ENCODE measurements around the gene RAET1G. TPM values are rescaled to one million over a fixed set of nuclear protein-coding genes. Genes with fewer than 3 reads are reported as not detected.
A peak's percentile ranks its signal among the peaks of the same experiment; 100 is the strongest.
"Not testable (repeated sequence)": the region's sequence is repeated elsewhere in the genome, so short reads cannot be mapped to it uniquely, and the experiment has no call there.

Gene RAET1G
- total RNA-seq, 2 experiments from 2014 or later = not detected

DNA sequence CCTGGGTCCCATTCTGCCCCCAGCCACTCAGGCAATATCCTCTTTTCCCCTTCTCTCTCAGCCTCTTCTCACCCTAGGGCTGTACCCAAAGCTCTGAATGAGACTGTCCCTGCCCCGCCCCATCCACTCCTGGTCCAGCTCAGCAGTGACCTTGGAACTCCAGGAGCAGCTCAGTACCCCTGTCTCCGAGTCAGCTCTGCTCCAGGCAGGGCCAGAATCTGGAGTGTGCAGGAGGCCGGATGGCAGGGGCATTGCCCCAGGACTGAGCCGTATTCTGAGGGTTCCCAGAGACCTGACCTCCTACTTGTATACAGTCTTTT, 2.0 kb upstream of the RAET1G start:
- TF ChIP-seq, protein P1, sequence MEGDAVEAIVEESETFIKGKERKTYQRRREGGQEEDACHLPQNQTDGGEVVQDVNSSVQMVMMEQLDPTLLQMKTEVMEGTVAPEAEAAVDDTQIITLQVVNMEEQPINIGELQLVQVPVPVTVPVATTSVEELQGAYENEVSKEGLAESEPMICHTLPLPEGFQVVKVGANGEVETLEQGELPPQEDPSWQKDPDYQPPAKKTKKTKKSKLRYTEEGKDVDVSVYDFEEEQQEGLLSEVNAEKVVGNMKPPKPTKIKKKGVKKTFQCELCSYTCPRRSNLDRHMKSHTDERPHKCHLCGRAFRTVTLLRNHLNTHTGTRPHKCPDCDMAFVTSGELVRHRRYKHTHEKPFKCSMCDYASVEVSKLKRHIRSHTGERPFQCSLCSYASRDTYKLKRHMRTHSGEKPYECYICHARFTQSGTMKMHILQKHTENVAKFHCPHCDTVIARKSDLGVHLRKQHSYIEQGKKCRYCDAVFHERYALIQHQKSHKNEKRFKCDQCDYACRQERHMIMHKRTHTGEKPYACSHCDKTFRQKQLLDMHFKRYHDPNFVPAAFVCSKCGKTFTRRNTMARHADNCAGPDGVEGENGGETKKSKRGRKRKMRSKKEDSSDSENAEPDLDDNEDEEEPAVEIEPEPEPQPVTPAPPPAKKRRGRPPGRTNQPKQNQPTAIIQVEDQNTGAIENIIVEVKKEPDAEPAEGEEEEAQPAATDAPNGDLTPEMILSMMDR (IDR thresholded peaks at IDR 0.05) = no peak
- Mint-ChIP-seq H3K9me3 (no peaks in the 10 kb centered on the region), H3K27ac (no peak overlapping the region), H3K36me3 (ENCODE audit: low read depth) (no peaks in the 10 kb centered on the region), H3K4me3 (no peak overlapping the region), H3K27me3 (peaks cover 83% of the 10 kb centered on the region), H3K4me1 (ENCODE audit: low read depth) (peaks cover 19% of the 10 kb centered on the region)
- POLR2A ChIA-PET = no interaction called here
- DNase-seq = no peak
- CTCF ChIA-PET = interaction anchor here (0.7 to 2.3 kb wide), 8 partner anchors 59 to 149 kb away, joined by 3 to 9 read pairs (median 4); no protein-coding TSS in a partner anchor
- intact Hi-C loops (cut with micrococcal nuclease) = no loop called here
- no peak for ATAC-seq

DNA sequence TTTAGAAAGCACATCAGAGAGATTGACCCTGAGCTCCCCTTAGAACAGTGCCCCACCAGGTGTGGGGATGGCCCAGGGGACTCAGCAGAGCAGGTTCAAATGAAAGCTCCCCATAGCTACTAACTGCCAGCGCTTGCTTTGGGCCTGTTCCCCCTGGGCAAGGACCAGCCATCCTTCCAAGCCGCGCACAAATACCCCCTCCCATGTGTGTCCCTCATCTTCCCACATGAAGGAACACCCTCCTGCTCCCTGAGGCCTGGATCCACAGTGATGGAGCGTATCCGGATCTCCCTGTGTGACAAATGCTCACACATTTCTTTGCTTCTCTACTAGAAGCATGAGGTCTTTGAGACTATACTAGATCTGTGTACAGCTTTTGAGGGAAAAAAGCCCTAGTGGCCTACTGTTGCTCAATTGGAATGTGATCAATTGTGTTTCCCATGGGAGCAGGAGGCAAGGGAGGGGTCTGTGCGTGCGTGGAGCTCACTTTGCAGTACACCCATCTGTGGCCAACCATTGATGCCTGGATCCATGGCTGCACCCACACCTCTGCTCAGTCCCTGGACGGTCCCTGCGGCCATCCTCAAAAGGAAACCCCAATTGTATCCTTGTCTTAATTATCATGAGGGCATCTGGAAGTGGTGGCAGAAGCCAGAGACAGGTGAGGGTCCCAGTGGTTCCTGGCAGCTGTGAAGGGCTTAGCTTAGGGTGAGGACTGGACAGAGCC, 1.4 kb upstream of the RAET1G start:
- Mint-ChIP-seq H3K27ac (no peak overlapping the region), H3K27me3 (peaks cover 79% of the 10 kb centered on the region), H3K4me3 (peak overlapping the region; percentile 11), H3K4me1 (ENCODE audit: low read depth) (peaks cover 19% of the 10 kb centered on the region), H3K36me3 (ENCODE audit: low read depth) (no peaks in the 10 kb centered on the region), H3K9me3 (no peaks in the 10 kb centered on the region)
- ChIA-PET CTCF (interaction anchor here (0.9 to 2.3 kb wide), 9 partner anchors 11 to 149 kb away, joined by 3 to 9 read pairs (median 3); no protein-coding TSS in a partner anchor), POLR2A (no interaction called here)
- ATAC-seq (no peak), DNase-seq (no peak)
- intact Hi-C loops (cut with micrococcal nuclease) = no loop called here
- TF ChIP-seq, protein P1 (IDR thresholded peaks at IDR 0.05) = no peak

DNA sequence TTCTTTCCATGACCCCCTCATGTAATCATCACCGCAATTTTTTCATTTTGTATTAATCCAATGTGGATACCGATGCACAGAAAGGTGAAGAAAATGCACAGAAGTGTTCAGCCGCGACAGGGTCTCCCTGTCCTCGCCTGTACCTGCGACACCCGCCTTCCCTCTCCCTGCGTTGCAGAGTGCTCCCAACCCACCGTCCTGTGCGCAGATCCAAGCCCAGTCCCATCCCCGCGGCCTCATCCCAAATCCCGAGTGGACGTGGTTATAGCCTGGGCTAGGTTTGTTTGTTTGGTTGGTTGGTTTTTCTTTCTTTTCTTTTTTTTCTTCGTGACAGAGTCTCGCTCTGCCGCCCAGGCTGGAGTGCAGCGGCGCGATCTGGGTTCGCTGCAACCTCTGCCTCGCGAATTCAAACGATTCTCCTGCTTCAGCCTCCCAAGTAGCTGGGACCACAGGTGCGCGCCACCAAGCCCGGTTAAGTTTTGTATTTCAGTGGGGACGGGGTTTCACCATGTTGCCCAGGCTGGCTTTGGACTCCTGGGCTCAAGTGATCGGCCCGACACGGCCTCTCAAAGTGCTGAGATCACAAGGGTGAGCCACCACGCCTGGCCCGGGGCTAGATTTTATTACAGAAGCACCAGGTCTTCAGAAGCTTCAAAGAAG, 536 bp upstream of the RAET1G start:
- Mint-ChIP-seq H3K4me3 (peak overlapping the region; percentile 71), H3K9me3 (no peaks in the 10 kb centered on the region), H3K36me3 (ENCODE audit: low read depth) (no peaks in the 10 kb centered on the region), H3K4me1 (ENCODE audit: low read depth) (peaks cover 19% of the 10 kb centered on the region), H3K27ac (no peak overlapping the region), H3K27me3 (peaks cover 72% of the 10 kb centered on the region)
- ChIA-PET CTCF (interaction anchor here (1.0 to 2.3 kb wide), 5 partner anchors 27 to 150 kb away, joined by 3 to 9 read pairs (median 3); no protein-coding TSS in a partner anchor), POLR2A (no interaction called here)
- intact Hi-C loops (cut with micrococcal nuclease) = no loop called here
- TF ChIP-seq, protein P1 (IDR thresholded peaks at IDR 0.05) = no peak
- ATAC-seq (no peak), DNase-seq (no peak)

DNA sequence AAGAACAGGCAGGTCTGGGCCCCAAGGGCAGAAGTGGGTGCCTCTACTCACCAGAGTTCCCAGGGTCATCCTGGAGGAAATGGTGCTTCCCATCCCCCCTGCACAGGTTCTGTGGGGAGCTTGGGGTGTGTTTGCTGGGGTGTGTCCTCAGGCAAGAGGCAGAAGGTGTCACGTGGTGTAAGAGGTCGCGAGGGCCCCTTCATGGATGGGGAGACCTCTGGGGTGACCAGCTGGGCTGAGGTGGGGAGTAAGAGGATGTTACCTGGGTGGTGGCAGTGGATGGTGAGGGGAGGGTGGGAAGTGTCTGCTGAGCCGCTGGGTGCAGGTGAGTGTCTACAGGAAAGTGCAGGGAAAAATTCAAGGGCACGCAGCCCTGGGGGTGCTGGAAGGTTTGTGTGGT, 830 bp downstream of the RAET1G start:
- H3K36me3 Mint-ChIP-seq (ENCODE audit: low read depth); CTCF ChIA-PET; intact Hi-C loops (cut with micrococcal nuclease); POLR2A ChIA-PET; ATAC-seq; H3K27ac Mint-ChIP-seq; H3K4me3 Mint-ChIP-seq; H3K9me3 Mint-ChIP-seq; DNase-seq: not testable (repeated sequence)
- peaks cover 60% of the 10 kb centered on the region for H3K27me3 Mint-ChIP-seq
- peaks cover 19% of the 10 kb centered on the region for H3K4me1 Mint-ChIP-seq (ENCODE audit: low read depth)

DNA sequence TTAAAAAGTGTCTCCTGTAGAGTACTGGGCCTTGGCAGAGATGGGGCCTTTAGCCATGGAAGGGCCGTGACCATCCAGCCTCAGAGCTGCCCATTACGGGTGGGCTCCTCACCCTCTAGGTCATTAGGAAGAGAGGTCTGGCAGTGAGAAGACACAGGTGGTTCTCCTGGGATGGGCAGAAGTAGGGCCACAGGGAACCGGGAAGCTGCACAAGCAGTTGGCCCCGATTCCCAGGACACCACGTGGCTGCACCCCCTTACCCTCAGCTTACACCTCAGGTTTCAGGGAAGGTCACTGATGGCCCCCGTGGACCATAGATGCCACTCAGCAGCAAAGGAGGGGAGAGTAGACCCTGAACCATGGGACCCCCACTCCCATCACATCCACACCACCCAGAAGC, 1.6 kb downstream of the RAET1G start:
- intact Hi-C loops (cut with micrococcal nuclease) = no loop called here
- no peak for ATAC-seq
- no peak for DNase-seq
- H3K9me3 Mint-ChIP-seq = no peaks in the 10 kb centered on the region
- H3K36me3 Mint-ChIP-seq (ENCODE audit: low read depth) = no peaks in the 10 kb centered on the region
- TF ChIP-seq, protein P1 (IDR thresholded peaks at IDR 0.05) = no peak
- H3K27ac Mint-ChIP-seq = no peak overlapping the region
- ChIA-PET CTCF (no interaction called here), POLR2A (no interaction called here)
- peaks cover 55% of the 10 kb centered on the region for H3K27me3 Mint-ChIP-seq
- no peak overlapping the region for H3K4me3 Mint-ChIP-seq
- peaks cover 18% of the 10 kb centered on the region for H3K4me1 Mint-ChIP-seq (ENCODE audit: low read depth)
